Measurements from ENCODE around the gene MRTFA. TPM values are rescaled to one million over a fixed set of nuclear protein-coding genes. Genes with fewer than 3 reads are reported as not detected.
A peak's percentile ranks its signal among the peaks of the same experiment; 100 is the strongest.
"Not testable (repeated sequence)": the region's sequence is repeated elsewhere in the genome, so short reads cannot be mapped to it uniquely, and the experiment has no call there.

Gene MRTFA
- total RNA-seq, 4 donors from 2014 or later = 46.0 to 408 (median 90.0) TPM

- 30 to 32% methylated on average over 4 of the region's 4 CpGs for WGBS, 2 donors (ENCODE audit: low coverage in 1 of 2)
- H3K9me3 ChIP-seq = no peaks in the 10 kb centered on the region
- in situ Hi-C loops (cut with MboI; ENCODE audit: low pct_ligation_motif_present in 1 of 4, low pct_unique_long_range_greater_than_20kb in 1 of 4, low sequenced_read_pairs in 3 of 4) = no loop called here
- no peak for DNase-seq
- H3K27me3 ChIP-seq = no peaks in the 10 kb centered on the region
- no peaks in the 10 kb centered on the region for H3K36me3 ChIP-seq
- peaks cover 23 to 56% (median 41%) of the 10 kb centered on the region in 4 donors for H3K4me1 ChIP-seq
- TF ChIP-seq POLR2A (IDR thresholded peaks at IDR 0.05) (no peak), POLR2AphosphoS5 (IDR thresholded peaks at IDR 0.05) (no peak), CTCF (IDR thresholded peaks at IDR 0.05) (no peak), EP300 (IDR thresholded peaks at IDR 0.05; ENCODE audit: low read depth) (no peak)
- no peak overlapping the region for H3K4me3 ChIP-seq
- intact Hi-C loops (cut with DNase I; ENCODE audit: low total_unique reads) = no loop called here
- H3K27ac ChIP-seq = peak overlapping the region; percentile 14 to 55 (median 38)
Observed at GRCh38 chr22:40603088-40603605, 33.4 kb downstream of the MRTFA start.

GRCh38 chr22:40602231-40602630 is 34.3 kb downstream of the MRTFA start:
- H3K27me3 ChIP-seq = no peaks in the 10 kb centered on the region
- WGBS, 2 donors (ENCODE audit: low coverage in 1 of 2) = 67 to 89% methylated on average over 1 of the region's 1 CpG
- in situ Hi-C loops (cut with MboI; ENCODE audit: low pct_ligation_motif_present in 1 of 4, low pct_unique_long_range_greater_than_20kb in 1 of 4, low sequenced_read_pairs in 3 of 4) (no loop called here), intact Hi-C loops (cut with DNase I; ENCODE audit: low total_unique reads) (no loop called here)
- H3K27ac ChIP-seq = no peak overlapping the region
- no peak for DNase-seq
- no peaks in the 10 kb centered on the region for H3K9me3 ChIP-seq
- H3K4me3 ChIP-seq = no peak overlapping the region
- TF ChIP-seq EP300 (IDR thresholded peaks at IDR 0.05; ENCODE audit: low read depth) (no peak), POLR2A (IDR thresholded peaks at IDR 0.05) (no peak), CTCF (IDR thresholded peaks at IDR 0.05) (no peak), POLR2AphosphoS5 (IDR thresholded peaks at IDR 0.05) (no peak)
- H3K4me1 ChIP-seq = peaks cover 27 to 63% (median 48%) of the 10 kb centered on the region in 4 donors
- no peaks in the 10 kb centered on the region for H3K36me3 ChIP-seq

GRCh38 chr22:40599731-40600130 is 36.8 kb downstream of the MRTFA start:
- no peaks in the 10 kb centered on the region for H3K9me3 ChIP-seq
- WGBS, 2 donors (ENCODE audit: low coverage in 1 of 2) = 98% methylated on average over 6 of the region's 6 CpGs; no CpG with 5 or more reads in 1 of the 2 donors
- no peak overlapping the region for H3K27ac ChIP-seq
- intact Hi-C loops (cut with DNase I; ENCODE audit: low total_unique reads) = no loop called here
- no peak for DNase-seq
- no peak overlapping the region for H3K4me3 ChIP-seq
- TF ChIP-seq CTCF (IDR thresholded peaks at IDR 0.05) = no peak
- no peak for TF ChIP-seq EP300 (IDR thresholded peaks at IDR 0.05; ENCODE audit: low read depth)
- TF ChIP-seq POLR2AphosphoS5 (IDR thresholded peaks at IDR 0.05) = no peak
- no peaks in the 10 kb centered on the region for H3K36me3 ChIP-seq
- peaks cover 9 to 60% (median 38%) of the 10 kb centered on the region in 4 donors for H3K4me1 ChIP-seq
- in situ Hi-C loops (cut with MboI; ENCODE audit: low pct_ligation_motif_present in 1 of 4, low pct_unique_long_range_greater_than_20kb in 1 of 4, low sequenced_read_pairs in 3 of 4) = no loop called here
- H3K27me3 ChIP-seq = no peaks in the 10 kb centered on the region

- H3K9me3 ChIP-seq; H3K4me3 ChIP-seq; H3K27ac ChIP-seq; DNase-seq; intact Hi-C loops (cut with DNase I; ENCODE audit: low total_unique reads); H3K36me3 ChIP-seq; H3K27me3 ChIP-seq; in situ Hi-C loops (cut with MboI; ENCODE audit: low pct_ligation_motif_present in 1 of 4, low pct_unique_long_range_greater_than_20kb in 1 of 4, low sequenced_read_pairs in 3 of 4): not testable (repeated sequence)
- H3K4me1 ChIP-seq = peaks cover 19 to 69% (median 44%) of the 10 kb centered on the region in 4 donors
- WGBS, 2 donors (ENCODE audit: low coverage in 1 of 2) = 80 to 83% methylated on average over 9 to 10 of the region's 10 CpGs
Observed at GRCh38 chr22:40598712-40599111, 37.8 kb downstream of the MRTFA start.
